T-helper 1 cell (primary cell): ENCODE results near the gene ADAMTSL3.
"Not testable (repeated sequence)": the region's sequence is repeated elsewhere in the genome, so short reads cannot be mapped to it uniquely, and the experiment has no call there.

Experiments used
- DNase-seq, 5 donors: peaks; one replicate each; pipeline ENCODE4 v3.0.0-alpha.2; 2012 to 2020

The ADAMTSL3 gene

GRCh38 chr15:83700082-83700481, 46.2 kb downstream of the ADAMTSL3 start:
- no peak for DNase-seq

DNA sequence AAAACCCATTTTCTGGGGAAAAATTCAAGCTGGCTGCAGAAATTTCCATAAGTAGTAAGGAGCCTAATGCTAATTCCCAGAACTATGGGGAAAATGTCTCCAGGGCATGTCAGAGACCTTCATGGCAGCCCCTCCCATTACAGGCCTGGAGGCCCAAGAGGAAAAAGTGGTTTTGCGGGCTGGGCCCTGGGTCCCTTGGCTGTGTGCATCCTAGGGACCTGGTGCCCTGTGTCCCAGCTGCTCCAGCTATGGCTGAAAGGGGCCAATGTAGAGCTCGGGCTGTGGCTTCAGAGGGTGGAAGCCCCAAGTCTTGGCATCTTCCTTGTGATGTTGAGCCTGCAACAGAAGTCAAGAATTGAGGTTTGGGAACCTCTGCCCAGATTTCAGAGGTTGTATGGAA, 48.4 kb downstream of the ADAMTSL3 start:
- DNase-seq, result not testable (repeated sequence)

GRCh38 chr15:83708328-83708727, 54.4 kb downstream of the ADAMTSL3 start:
- DNase-seq, result no peak

GRCh38 chr15:83709241-83709640, 55.3 kb downstream of the ADAMTSL3 start:
- no peak for DNase-seq

DNA sequence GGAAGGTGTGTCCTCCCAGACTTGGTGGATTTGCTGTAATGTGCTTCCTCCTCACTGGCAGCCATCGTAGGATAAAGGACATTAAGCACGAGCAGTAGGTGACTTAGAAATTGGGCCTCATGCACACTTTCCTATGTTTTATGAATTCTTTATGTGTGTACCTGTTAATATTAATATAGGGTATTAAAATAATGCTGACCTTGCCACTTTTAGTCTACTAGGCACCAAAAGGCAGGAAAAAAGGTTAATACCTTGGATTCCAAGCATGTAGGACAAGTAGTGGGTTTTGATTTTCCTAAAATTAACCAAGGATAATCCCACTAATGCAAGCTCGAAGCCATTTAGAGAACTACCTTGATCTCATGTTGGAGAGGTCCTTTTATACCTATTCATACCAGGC, 55.9 kb downstream of the ADAMTSL3 start:
- DNase-seq, result no peak

DNA sequence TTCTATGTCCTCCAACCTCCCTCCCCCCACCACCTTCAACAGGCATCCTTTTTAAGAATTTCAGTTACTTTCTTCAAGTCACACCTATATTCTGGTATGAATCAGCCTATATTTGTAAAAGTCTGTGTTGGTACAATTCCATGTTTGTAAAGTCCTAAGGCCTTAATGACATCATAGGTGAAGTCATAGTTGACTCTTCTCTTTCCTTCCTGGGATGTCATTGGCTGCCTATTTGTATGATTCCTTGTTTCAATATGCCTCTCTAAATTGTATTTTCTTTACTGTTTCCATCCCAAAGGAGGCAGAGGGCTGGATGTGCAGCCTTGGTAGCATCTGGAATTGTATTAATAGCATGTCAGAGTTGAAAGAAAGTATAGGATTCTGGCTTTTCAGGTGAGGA, 56.5 kb downstream of the ADAMTSL3 start:
- no peak for DNase-seq

DNA sequence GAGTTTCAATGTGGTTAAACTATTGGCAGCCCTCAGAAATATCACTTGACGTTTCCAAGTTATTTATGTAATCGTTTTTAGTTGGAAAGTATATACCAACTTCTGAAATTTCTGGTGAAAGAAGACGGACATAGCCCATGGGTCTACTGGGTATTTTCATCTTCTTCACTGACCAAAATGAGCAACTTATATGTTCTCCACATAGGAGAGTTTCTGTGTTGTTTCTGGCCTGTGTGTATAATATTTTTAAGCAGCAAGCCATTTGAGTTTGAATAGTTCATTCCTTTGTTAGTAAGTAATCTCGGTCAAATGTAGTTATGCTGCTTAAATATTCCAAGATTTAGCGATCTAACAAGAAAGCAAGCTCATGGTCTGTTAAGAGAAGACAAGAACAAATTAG, 57.3 kb downstream of the ADAMTSL3 start:
- DNase-seq, result no peak

DNA sequence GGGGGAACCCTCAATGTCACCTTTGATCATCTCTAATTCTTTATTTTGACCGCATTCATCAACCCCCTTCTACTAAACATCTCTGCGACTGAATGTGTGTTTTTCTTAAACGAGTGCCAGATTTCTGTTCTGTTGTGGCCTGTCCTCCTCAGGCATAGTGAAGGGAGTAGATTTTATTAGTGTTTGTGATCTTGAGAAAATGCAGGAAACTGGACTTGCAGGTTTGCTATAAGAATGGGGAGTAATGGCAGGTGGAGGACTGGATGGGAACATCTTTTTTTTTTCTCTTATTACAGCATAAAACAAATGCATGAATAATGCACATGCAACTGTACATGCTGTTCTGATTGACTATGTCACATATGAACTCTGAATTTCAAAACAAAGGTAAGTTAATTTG, 59.3 kb downstream of the ADAMTSL3 start:
- no peak for DNase-seq

GRCh38 chr15:83714939-83715628, 61.2 kb downstream of the ADAMTSL3 start:
- no peak for DNase-seq

DNA sequence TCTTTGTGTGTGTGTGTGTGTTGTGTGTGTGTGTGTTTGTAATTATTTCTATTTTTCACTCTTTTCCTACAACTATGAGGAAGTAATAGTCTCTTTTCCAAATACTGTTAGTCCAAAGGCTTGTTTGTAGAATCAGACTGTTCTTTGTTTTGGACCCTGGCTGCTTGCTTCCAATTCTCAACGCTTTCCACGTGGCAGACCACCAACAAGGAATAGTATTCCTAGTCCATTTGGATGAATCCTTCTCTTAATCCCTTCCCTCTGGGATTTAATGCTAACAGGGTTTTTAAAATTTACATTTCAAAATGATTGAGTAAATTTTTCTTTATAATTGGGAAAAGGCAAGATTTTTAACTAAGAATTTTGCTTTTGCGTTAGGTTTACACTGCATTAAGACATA, 62.7 kb downstream of the ADAMTSL3 start:
- DNase-seq, result no peak

GRCh38 chr15:83717010-83717409, 63.1 kb downstream of the ADAMTSL3 start:
- DNase-seq, result no peak

- no peak for DNase-seq
Observed at GRCh38 chr15:83720468-83720867, 66.5 kb downstream of the ADAMTSL3 start.

DNA sequence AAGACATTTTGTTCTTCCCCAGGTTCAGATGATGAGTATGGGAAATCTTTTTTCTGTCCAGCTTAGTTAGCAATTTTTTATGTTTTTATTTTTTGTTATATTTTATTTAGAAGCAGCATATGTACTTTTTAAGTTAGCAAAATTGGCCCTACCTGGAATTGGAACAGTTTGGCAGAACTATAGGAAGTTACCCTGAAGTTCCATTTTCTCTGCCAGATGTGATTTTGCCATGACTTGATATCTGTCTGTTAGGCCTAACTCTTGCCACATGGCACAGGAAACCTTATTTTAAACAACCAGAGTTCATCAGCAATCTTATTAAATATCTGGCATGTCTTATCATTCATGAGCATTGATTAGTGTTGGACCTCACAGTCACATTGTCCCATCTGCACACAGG, 67.1 kb downstream of the ADAMTSL3 start:
- DNase-seq, result no peak

GRCh38 chr15:83721981-83722380, 68.1 kb downstream of the ADAMTSL3 start:
- no peak for DNase-seq

- no peak for DNase-seq
Observed at GRCh38 chr15:83723216-83723615, 69.3 kb downstream of the ADAMTSL3 start.

- DNase-seq, result no peak
Observed at GRCh38 chr15:83732196-83732595, 78.3 kb downstream of the ADAMTSL3 start.

- no peak for DNase-seq
Observed at GRCh38 chr15:83732770-83733169, 78.8 kb downstream of the ADAMTSL3 start.

GRCh38 chr15:83733206-83733605, 79.3 kb downstream of the ADAMTSL3 start:
- no peak for DNase-seq

- DNase-seq, result no peak
Observed at GRCh38 chr15:83733691-83734090, 79.8 kb downstream of the ADAMTSL3 start.

- DNase-seq, result no peak
Observed at GRCh38 chr15:83734487-83734886, 80.6 kb downstream of the ADAMTSL3 start.

GRCh38 chr15:83739629-83740028, 85.7 kb downstream of the ADAMTSL3 start:
- DNase-seq, result no peak

DNA sequence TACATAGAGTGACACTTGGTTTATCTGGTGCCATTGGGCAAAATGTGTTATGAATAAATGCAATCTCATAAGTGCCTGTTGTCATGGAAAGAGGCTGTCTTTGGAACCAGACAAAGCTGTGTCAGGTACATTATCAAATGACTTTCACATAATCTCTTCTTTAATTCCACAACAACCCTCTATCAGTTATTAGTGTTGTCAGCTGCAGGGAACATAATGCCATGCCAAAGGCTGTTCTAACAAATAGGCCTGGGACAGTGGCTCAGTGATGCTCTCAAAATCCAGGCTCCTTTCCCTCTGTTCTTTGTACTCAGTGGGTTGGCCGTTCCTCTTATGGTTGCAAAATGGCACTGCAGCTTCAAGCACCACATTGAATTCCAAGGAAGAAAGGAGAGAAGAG, 91.8 kb downstream of the ADAMTSL3 start:
- no peak for DNase-seq

GRCh38 chr15:83746231-83746630, 92.3 kb downstream of the ADAMTSL3 start:
- DNase-seq, result no peak

DNA sequence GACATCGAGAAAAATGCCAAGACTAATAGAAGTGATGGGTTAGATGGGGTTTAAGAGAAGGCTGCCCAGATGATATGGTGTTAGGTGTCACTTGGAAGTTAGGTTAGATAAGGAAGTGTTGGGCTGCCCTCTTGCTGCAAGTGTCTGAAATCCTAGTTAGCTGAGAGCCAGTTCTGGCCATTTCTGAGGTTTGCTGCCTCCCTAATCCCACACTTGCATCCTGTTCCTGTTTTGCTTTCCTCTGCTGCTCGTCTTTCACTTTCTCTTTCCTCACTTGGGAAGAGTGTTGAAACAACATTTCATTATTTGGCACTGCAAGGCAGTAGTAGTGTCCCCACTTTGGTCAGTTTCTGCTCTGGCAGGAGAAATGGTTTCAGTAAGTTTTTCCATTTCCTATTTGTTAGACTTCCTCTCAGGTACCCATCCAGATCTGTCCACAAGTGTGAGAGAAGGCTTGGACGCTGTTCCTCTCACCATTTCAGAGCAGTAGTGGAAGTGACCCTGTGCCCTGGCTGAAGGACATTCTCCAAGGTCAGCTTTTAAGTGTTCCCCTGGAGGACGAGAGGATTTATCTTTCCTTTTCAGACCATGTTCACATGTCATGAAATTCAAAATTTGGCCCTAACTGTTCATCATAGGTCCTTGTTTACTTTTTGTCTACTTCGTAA, 93.3 kb downstream of the ADAMTSL3 start:
- no peak for DNase-seq

GRCh38 chr15:83747718-83748110, 93.8 kb downstream of the ADAMTSL3 start:
- no peak for DNase-seq
